Type B pancreatic cell (in vitro differentiated cells): ENCODE results near the gene NBEA. TPM values are rescaled to one million over a fixed set of nuclear protein-coding genes. Genes with fewer than 3 reads are reported as not detected.

Experiments
- DNase-seq: peaks from one replicate; pipeline ENCODE4 v3.0.0; 2021; ENCODE audit warnings: mixed read lengths; ENCODE audit not compliant: unreplicated experiment; ENCODE audit errors: extremely low spot score
- H3K27ac Mint-ChIP-seq: 2 replicates; pipeline ENCODE4 v1.8.0; 2021; ENCODE audit warnings: mild to moderate bottlenecking, mixed read lengths
- H3K27me3 Mint-ChIP-seq: 2 replicates; pipeline ENCODE4 v1.8.0; 2021; ENCODE audit warnings: mixed read lengths
- H3K36me3 Mint-ChIP-seq: 2 replicates; pipeline ENCODE4 v1.8.0; 2021; ENCODE audit warnings: mixed read lengths
- H3K4me1 Mint-ChIP-seq: one replicate; pipeline ENCODE4 v1.8.0; 2021; ENCODE audit warnings: mixed read lengths; ENCODE audit not compliant: unreplicated experiment
- H3K4me3 Mint-ChIP-seq: 2 replicates; pipeline ENCODE4 v1.8.0; 2021; ENCODE audit warnings: mild to moderate bottlenecking, mixed read lengths
- H3K9me3 Mint-ChIP-seq: 2 replicates; pipeline ENCODE4 v1.8.0; 2021; ENCODE audit warnings: mixed read lengths
- total RNA-seq: library from RNA; stranded (reverse); gene quantifications from 2 replicates; pipeline ENCODE4 v1.2.1, GENCODE V29; 2021; ENCODE audit warnings: low replicate concordance
- TF ChIP-seq, protein P1 (sequence below): fragments of 200-600 bp; sonication (generic); conservative IDR thresholded peaks from 2 replicates; pipeline ENCODE4 v1.5.0; 2021; ENCODE audit warnings: antibody characterized with exemption, mild to moderate bottlenecking

Gene NBEA
- total RNA-seq, 1 donor from 2014 or later = 20.8 TPM

DNA sequence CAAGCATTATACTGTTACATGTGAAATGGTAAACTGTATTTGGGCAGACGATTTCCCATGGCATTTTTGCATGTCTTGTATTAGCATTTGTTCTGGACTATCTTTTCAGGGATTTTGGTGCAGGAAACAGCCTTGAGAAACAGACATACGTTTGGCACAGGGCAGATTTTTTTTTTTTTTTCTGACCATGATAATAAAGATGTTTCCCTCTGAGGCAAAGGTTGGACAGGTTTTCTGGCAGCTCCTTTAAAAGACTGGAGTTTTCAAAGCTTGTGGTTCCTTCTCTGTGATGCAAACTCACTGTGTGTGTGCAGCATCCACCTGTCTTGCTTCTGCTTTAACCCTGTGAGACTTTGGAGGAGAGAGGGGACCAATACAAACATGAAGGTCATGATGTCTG, 63.0 kb downstream of the NBEA start:
- no peak overlapping the region for H3K4me3 Mint-ChIP-seq
- no peaks in the 10 kb centered on the region for H3K36me3 Mint-ChIP-seq
- peaks cover 6% of the 10 kb centered on the region for H3K4me1 Mint-ChIP-seq
- DNase-seq = no peak
- TF ChIP-seq, protein P1, sequence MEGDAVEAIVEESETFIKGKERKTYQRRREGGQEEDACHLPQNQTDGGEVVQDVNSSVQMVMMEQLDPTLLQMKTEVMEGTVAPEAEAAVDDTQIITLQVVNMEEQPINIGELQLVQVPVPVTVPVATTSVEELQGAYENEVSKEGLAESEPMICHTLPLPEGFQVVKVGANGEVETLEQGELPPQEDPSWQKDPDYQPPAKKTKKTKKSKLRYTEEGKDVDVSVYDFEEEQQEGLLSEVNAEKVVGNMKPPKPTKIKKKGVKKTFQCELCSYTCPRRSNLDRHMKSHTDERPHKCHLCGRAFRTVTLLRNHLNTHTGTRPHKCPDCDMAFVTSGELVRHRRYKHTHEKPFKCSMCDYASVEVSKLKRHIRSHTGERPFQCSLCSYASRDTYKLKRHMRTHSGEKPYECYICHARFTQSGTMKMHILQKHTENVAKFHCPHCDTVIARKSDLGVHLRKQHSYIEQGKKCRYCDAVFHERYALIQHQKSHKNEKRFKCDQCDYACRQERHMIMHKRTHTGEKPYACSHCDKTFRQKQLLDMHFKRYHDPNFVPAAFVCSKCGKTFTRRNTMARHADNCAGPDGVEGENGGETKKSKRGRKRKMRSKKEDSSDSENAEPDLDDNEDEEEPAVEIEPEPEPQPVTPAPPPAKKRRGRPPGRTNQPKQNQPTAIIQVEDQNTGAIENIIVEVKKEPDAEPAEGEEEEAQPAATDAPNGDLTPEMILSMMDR = no peak
- H3K27ac Mint-ChIP-seq = no peak overlapping the region
- peaks cover 4% of the 10 kb centered on the region for H3K9me3 Mint-ChIP-seq
- H3K27me3 Mint-ChIP-seq = no peaks in the 10 kb centered on the region

DNA sequence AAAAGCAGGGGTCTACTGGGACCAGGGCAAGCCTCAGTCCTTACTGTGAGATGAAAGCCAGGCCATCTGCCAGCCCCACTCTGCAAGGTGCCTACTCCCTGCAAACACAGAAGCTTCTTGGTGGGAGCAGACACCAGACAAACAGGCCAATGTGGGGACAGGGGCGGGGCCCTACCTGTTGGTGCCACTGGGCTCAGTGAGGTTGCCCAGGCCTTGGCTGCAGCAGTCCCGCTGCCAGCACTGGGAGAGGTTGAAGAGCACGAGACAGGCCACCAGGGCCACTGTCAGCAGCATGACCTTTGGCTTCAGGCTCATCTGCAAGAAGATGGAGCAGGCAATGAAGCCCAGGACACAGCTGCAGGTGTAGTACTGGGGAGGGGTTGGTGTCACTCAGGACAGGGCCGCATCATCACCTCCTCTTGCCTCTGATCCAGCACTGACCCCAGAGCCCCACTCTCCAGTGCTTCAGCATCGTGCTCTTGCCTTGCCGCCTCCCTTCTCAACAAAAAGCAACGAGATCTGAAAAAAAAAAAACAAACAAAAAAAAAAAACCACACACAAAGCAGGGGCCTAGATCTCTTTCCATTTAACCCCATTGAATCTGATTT, 72.6 kb downstream of the NBEA start:
- Mint-ChIP-seq H3K9me3 (peaks cover 5% of the 10 kb centered on the region), H3K27ac (no peak overlapping the region), H3K36me3 (peaks cover 2% of the 10 kb centered on the region), H3K4me1 (peaks cover 9% of the 10 kb centered on the region), H3K27me3 (no peaks in the 10 kb centered on the region), H3K4me3 (no peak overlapping the region)
- no peak for DNase-seq
- TF ChIP-seq, protein P1 = no peak

DNA sequence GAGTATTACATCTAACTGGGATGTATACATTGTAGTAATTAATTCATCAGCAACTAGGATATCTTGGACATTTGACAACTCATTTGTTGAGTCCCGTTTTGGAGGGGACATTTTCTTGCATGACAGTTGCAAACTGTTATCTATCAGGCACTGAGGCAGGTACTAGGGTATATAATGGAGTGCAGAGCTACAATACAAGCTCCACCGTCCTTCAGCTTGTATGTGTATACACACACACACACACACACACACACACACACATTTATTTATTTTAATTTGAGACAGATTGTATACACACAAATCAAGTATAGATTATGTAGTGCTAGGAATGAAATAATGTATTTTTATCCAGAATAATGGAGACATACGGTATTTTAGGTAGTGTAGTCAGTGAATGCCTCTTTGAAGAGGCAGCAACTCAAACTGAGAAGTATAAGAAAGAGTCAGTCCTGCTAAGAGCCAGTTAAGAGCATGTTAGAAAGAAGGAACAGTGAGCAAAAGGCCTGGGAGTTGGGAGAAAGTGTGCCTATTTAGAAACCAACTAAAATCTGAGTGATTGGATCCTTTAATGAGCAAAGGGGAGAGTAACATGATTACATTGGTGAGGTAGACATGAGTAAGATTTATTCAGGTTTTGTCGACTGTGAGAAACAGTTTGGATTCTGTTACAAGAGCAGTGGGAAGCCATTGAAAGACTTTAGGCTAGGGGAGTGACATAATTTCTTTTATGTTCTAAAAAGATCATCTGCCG, 74.5 kb downstream of the NBEA start:
- H3K9me3 Mint-ChIP-seq = no peaks in the 10 kb centered on the region
- peaks cover 3% of the 10 kb centered on the region for H3K36me3 Mint-ChIP-seq
- DNase-seq = no peak
- no peak overlapping the region for H3K4me3 Mint-ChIP-seq
- TF ChIP-seq, protein P1 = no peak
- H3K27me3 Mint-ChIP-seq = no peaks in the 10 kb centered on the region
- peaks cover 9% of the 10 kb centered on the region for H3K4me1 Mint-ChIP-seq
- H3K27ac Mint-ChIP-seq = no peak overlapping the region

DNA sequence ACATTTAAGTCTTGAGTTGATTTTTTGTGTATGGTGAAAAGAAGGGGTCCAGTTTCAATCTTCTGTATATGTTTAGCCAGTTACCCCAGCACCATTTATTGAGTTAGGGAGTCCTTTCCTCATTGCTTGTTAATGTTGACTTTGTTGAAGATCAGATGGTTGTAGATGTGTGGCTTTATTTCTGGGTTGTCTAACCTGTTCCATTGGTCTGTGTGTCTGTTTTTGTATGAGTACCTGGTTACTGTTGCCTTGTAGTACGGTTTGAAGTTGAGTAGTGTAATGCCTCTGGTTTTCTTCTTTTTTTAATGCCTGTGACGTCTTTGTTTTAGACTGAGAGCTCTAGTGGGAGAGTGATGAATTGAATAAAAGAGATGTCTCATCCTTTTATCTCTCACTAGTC, 83.2 kb downstream of the NBEA start:
- H3K4me1 Mint-ChIP-seq = no peaks in the 10 kb centered on the region
- H3K27ac Mint-ChIP-seq = no peak overlapping the region
- TF ChIP-seq, protein P1 = no peak
- H3K4me3 Mint-ChIP-seq = no peak overlapping the region
- H3K36me3 Mint-ChIP-seq = peaks cover 5% of the 10 kb centered on the region
- DNase-seq = no peak
- H3K9me3 Mint-ChIP-seq = peaks cover 7% of the 10 kb centered on the region
- H3K27me3 Mint-ChIP-seq = no peaks in the 10 kb centered on the region

DNA sequence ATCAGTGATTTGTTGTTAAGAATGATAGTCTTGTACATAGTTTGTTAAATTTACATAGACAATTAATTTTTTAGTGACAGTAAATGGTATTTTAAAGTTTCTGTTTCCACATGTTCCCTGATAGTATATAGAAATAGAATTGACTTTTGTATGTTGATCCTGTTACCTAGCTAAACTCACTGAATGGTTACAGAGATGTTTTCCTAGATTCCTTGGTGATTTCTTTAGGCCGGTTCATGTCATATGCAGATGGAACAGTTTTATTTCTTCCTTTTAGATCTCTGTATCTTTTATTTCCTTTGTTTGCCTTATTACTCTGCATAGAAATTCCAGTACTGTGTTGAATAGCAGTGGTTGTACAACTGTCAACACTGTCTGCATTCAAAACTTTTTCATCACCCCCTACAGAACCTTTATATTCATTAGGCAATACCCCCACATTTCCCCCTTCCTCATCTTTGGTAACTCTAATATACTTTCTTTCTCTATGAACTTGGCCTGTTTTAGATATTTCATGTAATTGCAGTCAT, 86.3 kb downstream of the NBEA start:
- no peak for DNase-seq
- no peak overlapping the region for H3K27ac Mint-ChIP-seq
- no peaks in the 10 kb centered on the region for H3K4me1 Mint-ChIP-seq
- peaks cover 8% of the 10 kb centered on the region for H3K36me3 Mint-ChIP-seq
- H3K9me3 Mint-ChIP-seq = peaks cover 15% of the 10 kb centered on the region
- TF ChIP-seq, protein P1 = no peak
- H3K27me3 Mint-ChIP-seq = no peaks in the 10 kb centered on the region
- H3K4me3 Mint-ChIP-seq = no peak overlapping the region
